AG09309 (cell line): ENCODE measurements around the gene INTS4.

Experiments
- DNase-seq: peaks from one replicate; pipeline ENCODE4 v3.0.0-alpha.2; 2010; ENCODE audit warnings: low read depth
- H3K4me3 ChIP-seq: 2 replicates; pipeline ENCODE4 v1.5.1; 2011; ENCODE audit warnings: mild to moderate bottlenecking, low read depth, low read length, moderate library complexity; ENCODE audit not compliant: control insufficient read depth
- CTCF ChIP-seq: IDR thresholded peaks from 2 replicates; pipeline ENCODE4 v1.5.1; 2011; ENCODE audit warnings: mild to moderate bottlenecking, low read depth, low read length, inconsistent platforms; ENCODE audit not compliant: insufficient read depth, control insufficient read depth; ENCODE audit errors: missing control alignments

INTS4 gene

GRCh38 chr11:78038697-78039313 lies 44.3 kb upstream of the INTS4 start:
- H3K4me3 ChIP-seq = no peak overlapping the region
- no peak for DNase-seq
- TF ChIP-seq CTCF = no peak

DNA sequence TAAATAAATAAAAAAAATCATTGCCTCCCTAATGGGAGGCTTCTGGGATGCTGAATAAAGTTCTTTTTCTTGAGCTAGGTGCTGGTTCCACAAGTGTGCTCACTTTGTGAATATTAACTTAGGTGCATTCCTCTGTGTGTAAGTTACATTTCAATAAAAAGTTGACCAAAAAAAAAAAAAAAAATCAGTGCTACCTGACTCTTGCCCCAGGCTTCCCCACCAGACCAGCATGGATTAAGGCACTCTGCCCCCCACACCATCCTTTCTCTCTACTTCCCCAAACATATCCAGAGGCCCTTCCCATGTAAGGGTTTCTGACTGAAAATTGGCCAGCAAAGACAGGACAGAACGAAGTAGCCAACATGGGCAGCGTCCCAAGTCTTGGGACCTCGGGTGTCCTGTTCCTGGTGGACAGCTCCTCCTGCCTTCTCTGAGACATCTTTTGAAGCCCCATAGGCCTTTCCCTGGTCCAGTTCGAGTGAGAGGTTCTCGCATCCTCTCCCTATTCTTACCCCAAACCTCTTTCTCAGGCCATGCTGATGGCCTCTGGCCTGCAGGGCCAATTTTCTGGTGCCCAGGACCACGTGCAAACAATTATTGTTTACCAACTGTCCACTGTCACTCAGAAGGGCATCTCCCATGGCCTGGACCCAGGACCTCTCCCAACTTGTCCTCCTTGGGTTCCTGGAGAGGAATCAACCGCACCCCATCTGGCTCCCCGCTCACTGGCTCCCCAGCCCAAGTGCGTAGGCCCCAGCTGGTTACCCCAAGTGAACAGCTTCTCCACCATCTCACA lies 43.6 kb upstream of the INTS4 start:
- DNase-seq = no peak
- H3K4me3 ChIP-seq = no peak overlapping the region
- no peak for TF ChIP-seq CTCF

- no peak for DNase-seq
- TF ChIP-seq CTCF = no peak
- H3K4me3 ChIP-seq = no peak overlapping the region
Measured at GRCh38 chr11:78037056-78037455, 42.6 kb upstream of the INTS4 start.

DNA sequence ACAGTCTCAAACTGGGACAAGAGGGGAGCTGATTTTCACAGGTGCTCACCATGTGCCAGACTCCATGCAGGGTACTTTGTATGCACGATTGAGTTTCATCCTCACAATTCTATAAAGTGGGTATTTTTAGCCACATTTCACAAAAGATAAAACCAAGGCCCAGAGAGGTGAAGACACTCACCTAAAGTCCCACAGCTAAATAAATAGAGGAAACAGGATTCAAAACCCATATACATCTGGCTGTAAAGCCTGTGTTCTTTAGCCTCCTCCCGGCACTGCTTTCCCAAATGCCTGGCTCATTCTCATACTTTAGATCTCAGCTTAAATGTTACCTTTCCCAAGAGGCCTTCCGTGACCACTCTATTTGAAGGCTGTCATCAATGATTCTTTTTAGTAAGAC lies 41.8 kb upstream of the INTS4 start:
- no peak for DNase-seq
- TF ChIP-seq CTCF = no peak
- no peak overlapping the region for H3K4me3 ChIP-seq

DNA sequence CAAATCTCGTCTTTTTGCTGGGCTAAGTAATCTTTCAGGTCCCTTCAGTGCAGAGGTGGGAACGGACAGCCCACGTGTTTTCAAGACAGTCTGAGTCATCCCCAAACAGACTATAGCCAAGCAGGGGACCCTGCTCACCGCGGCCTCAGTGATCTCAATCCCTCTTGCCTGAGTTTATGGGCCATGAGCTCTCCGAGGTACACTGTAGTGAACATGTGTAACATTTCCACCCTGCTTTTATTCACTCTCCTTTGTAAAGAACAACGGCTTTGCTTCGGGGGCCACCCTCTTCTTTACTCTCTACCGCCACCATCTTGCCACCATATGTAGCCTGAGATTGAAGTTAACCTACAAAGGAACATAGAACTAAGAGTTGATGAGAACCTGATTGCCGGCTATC lies 40.2 kb upstream of the INTS4 start:
- no peak overlapping the region for H3K4me3 ChIP-seq
- no peak for TF ChIP-seq CTCF
- no peak for DNase-seq

DNA sequence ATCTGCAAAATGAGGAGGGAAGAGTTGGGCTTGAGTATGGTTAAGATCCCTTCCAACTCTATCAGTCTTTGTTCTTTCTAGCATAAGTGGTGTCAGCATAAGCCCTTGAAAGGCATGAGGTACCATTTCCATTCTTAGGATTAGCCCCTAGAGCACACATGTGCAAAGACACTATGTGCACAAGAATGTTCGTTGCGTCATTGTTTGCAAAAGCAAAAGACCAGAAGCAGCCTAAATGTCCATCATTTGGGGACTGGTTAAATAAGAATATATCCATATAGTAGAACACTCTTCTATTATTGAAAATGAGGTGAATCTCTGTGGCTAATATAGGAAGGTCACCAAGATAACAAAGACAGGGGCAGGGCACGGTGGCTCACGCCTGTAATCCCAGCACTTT lies 38.6 kb upstream of the INTS4 start:
- DNase-seq = no peak
- no peak overlapping the region for H3K4me3 ChIP-seq
- no peak for TF ChIP-seq CTCF

DNA sequence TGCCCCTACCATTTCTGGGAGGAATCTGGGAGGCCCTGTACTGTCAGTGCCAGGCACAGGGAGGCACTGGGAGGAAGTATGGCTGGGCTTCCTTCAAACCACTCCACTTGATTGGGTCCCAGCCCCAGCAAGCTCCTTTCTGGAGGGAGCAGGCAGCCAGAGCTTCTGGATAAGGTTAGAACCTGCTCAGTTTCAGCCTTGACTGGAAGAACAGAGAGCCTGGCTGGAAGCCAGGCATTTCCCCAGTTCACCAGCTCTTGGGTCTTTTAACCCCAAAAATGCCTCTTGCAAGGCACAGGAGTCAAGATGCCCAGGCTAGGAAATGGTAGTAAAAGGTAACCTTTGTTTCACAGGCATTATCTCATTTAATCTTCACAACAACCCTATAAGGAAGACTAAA lies 37.6 kb upstream of the INTS4 start:
- no peak overlapping the region for H3K4me3 ChIP-seq
- no peak for TF ChIP-seq CTCF
- no peak for DNase-seq
